RWPE1 (cell line): ENCODE measurements around the gene TSBP1.
"Not testable (repeated sequence)": the region's sequence is repeated elsewhere in the genome, so short reads cannot be mapped to it uniquely, and the experiment has no call there.

Experiments used
- CTCF ChIA-PET: fragments of 350-600 bp; sonication (Branson Sonifier 250); formaldehyde crosslinking; extraction: SDS; loops from one replicate; lab custom pipeline; 2021; lab: Yijun Ruan, JAX
- POLR2A ChIA-PET: fragments of 400-600 bp; formaldehyde crosslinking; extraction: SDS; loops from one replicate; lab custom pipeline; 2020; ENCODE audit warnings: antibody characterized with exemption; ENCODE audit not compliant: low non-redundant PET; lab: Yijun Ruan, JAX
- DNase-seq: peaks from one replicate; pipeline ENCODE4 v3.0.0; 2012; ENCODE audit warnings: low spot score
- H3K27ac ChIP-seq: fragments of 450-650 bp; 2 replicates; pipeline ENCODE4 v1.5.1; 2017
- TF ChIP-seq, protein P1 (sequence below): fragments of 450-650 bp; conservative IDR thresholded peaks from 2 replicates; pipeline ENCODE4 v1.5.1; 2017; ENCODE audit warnings: low read depth, mild to moderate bottlenecking

Gene TSBP1

DNA sequence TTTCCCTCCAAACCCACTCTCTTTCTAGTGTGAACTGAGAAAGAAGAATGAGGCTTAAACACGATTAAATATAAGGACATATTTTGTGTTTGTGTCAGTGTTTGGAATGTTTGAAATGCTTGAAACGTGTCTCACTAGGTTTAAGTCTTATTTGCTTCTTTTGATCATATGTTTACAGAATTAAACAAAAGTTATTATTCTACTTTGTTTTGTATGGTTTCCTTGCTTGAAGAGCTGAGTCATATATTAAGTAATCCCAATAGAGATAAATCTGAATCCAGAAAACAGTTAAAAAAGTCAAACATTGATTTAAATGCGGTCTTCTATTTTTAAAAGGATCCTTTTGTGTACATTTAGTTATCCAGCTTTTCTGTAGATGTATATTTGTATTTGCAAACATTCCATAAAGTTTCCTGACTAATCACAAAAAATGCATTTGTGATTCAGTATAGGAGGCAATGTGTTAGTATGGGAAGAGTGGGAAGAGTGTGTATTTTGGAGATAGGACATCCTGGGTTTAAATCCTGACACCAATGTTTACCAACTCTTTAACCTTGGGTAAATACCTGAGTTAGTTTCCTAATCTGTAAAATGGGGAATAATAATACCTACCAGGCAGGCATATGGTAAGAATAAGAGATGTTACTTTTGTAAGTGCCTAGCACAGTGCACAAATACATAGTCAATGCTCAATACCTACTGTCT lies 72.9 kb downstream of the TSBP1 start:
- DNase-seq = no peak
- ChIA-PET POLR2A (no interaction called here), CTCF (no interaction called here)
- H3K27ac ChIP-seq = no peak overlapping the region
- TF ChIP-seq, protein P1, sequence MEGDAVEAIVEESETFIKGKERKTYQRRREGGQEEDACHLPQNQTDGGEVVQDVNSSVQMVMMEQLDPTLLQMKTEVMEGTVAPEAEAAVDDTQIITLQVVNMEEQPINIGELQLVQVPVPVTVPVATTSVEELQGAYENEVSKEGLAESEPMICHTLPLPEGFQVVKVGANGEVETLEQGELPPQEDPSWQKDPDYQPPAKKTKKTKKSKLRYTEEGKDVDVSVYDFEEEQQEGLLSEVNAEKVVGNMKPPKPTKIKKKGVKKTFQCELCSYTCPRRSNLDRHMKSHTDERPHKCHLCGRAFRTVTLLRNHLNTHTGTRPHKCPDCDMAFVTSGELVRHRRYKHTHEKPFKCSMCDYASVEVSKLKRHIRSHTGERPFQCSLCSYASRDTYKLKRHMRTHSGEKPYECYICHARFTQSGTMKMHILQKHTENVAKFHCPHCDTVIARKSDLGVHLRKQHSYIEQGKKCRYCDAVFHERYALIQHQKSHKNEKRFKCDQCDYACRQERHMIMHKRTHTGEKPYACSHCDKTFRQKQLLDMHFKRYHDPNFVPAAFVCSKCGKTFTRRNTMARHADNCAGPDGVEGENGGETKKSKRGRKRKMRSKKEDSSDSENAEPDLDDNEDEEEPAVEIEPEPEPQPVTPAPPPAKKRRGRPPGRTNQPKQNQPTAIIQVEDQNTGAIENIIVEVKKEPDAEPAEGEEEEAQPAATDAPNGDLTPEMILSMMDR = no peak

- DNase-seq, POLR2A ChIA-PET, H3K27ac ChIP-seq: not testable (repeated sequence)
- CTCF ChIA-PET = interaction anchor here (0.5 to 0.7 kb wide), 3 partner anchors 9 to 867 kb away, joined by 3 read pairs; no protein-coding TSS in a partner anchor
Measured at GRCh38 chr6:32294980-32295379, 76.7 kb downstream of the TSBP1 start.

- DNase-seq = no peak
- CTCF ChIA-PET = interaction anchor here (0.5 to 0.7 kb wide), 3 partner anchors 9 to 867 kb away, joined by 3 read pairs; no protein-coding TSS in a partner anchor
- TF ChIP-seq, protein P1 = no peak
- POLR2A ChIA-PET = no interaction called here
- no peak overlapping the region for H3K27ac ChIP-seq
Measured at GRCh38 chr6:32294566-32294965, 77.1 kb downstream of the TSBP1 start.

- TF ChIP-seq, protein P1 = no peak
- ChIA-PET CTCF (no interaction called here), POLR2A (no interaction called here)
- DNase-seq = no peak
- no peak overlapping the region for H3K27ac ChIP-seq
Measured at GRCh38 chr6:32293695-32294094, 78.0 kb downstream of the TSBP1 start.

- no peak for DNase-seq
- ChIA-PET POLR2A (no interaction called here), CTCF (no interaction called here)
- no peak overlapping the region for H3K27ac ChIP-seq
- TF ChIP-seq, protein P1 = no peak
Measured at GRCh38 chr6:32291543-32291942, 80.2 kb downstream of the TSBP1 start.

GRCh38 chr6:32290886-32291450 lies 80.7 kb downstream of the TSBP1 start:
- ChIA-PET CTCF (no interaction called here), POLR2A (no interaction called here)
- H3K27ac ChIP-seq = no peak overlapping the region
- no peak for DNase-seq
- TF ChIP-seq, protein P1 = no peak

GRCh38 chr6:32288426-32288825 lies 83.3 kb downstream of the TSBP1 start:
- no peak overlapping the region for H3K27ac ChIP-seq
- TF ChIP-seq, protein P1 = no peak
- no peak for DNase-seq
- CTCF ChIA-PET = interaction anchor here (0.6 kb wide), 4 partner anchors 8 to 379 kb away, joined by 3 read pairs; no protein-coding TSS in a partner anchor
- POLR2A ChIA-PET = no interaction called here

DNA sequence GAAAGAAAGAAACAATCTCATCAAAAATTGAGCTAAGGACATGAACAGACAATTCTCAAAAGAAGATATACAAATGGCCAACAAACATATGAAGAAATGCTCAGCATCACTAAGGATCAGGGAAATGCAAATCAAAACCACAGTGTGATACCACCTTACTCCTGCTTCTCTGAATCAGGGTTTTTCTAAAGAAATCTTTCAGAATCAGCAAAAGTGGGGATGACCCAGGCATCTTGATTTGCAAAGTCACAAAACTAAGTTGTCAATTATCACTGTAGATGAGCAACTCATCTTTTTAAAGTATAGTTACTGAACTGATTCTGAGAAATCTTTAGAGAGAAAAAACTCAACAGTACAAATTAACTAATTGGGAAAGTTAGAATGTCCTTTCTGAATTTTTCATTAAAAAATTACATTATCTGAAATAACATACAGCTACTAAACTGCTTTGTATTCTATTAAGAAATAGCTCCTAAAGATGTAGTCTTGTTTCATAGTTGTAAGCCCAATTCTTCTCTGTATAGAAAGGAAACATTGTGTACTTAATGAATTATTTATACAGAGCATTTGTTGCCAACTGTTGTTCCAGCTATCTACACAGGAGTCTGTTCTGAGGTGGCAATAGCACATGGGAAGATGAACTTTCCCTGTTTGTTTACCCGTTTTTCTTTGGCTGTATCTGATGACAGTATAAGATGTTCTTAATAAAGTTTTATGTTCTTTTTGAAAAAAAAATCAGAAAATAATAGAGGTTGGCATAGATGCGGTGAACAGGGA lies 97.7 kb downstream of the TSBP1 start:
- DNase-seq, CTCF ChIA-PET, H3K27ac ChIP-seq, POLR2A ChIA-PET: not testable (repeated sequence)
